ENCODE results near the gene CAMK1D. TPM values are rescaled to one million over a fixed set of nuclear protein-coding genes. Genes with fewer than 3 reads are reported as not detected.

CAMK1D gene
- polyA plus RNA-seq, 3 donors = 2.2 to 9.7 (median 8.4) TPM

DNA sequence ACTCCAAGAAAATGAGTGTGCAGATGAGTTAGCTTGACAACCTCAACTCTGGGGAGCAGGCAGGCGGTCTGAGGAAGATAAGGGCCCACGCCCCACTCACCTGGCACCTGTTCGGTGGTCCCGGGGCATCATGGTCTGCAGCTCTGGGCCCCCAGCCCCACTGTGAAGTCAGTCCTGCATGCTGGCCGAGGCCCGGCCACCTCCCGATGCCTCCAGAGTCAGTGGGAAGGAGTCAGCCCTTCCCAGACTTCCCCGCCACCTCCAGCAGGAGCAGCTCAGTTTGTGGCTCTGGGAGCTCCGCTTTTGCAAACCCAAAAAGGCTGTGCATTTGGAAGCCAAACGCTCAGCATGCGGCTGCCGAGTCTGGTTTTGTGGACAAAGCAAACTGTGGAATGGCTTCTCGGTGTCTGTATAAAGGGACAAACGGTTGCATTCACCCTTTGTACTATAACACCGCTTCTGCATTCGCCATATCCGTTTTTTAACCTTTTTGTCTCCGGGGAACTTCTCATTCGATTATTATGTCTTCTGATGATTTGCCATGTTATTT lies 484.8 kb downstream of the CAMK1D start:
- H3K27ac ChIP-seq (ENCODE audit: low read depth, low read length) = no peak overlapping the region
- WGBS, 3 donors = 91 to 94% (median 92%) methylated on average over 18 to 19 of the region's 19 CpGs

DNA sequence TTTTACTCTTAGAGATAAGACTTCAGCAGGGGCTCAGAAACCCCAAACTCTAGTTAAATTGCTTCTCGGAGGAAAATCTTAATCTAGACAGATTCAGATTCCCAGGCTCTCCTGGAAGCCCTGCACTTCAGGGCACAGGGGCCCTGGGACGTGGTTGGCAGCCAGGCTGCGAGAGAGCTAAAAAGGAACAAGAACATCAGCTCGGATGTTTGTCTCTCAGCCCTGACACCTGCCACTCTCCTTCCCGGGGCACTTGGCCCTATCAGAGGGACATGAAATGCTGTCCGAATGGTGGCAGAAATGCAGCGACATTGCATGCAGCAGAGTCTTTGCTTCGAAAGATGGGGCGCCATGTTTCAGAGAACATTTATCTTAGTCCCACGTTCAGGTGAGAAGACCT lies 485.4 kb downstream of the CAMK1D start:
- WGBS, 3 donors = 81 to 88% (median 86%) methylated on average over 10 of the region's 10 CpGs
- no peak overlapping the region for H3K27ac ChIP-seq (ENCODE audit: low read depth, low read length)

DNA sequence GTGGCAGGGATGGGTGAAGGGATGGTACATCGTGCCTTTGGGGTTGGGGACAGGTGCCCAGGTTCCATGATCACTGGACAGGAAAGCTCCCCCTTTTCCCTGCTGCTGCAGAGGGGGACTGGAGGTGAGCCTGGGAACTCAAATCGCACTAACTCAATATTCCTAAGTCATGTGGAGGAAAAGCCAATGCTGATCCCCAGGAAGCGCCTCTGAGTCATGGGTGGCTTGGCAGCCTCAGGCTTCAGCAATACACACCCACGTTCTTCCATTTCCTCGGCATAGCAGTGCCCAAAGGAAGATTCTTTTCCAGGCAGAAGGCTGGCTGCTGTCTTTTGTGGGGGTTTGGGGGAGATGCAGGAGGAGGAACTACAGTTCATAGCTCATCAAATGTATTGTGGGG lies 486.4 kb downstream of the CAMK1D start:
- H3K27ac ChIP-seq (ENCODE audit: low read depth, low read length) = no peak overlapping the region
- 54 to 74% (median 59%) methylated on average over 5 of the region's 5 CpGs for WGBS, 3 donors

DNA sequence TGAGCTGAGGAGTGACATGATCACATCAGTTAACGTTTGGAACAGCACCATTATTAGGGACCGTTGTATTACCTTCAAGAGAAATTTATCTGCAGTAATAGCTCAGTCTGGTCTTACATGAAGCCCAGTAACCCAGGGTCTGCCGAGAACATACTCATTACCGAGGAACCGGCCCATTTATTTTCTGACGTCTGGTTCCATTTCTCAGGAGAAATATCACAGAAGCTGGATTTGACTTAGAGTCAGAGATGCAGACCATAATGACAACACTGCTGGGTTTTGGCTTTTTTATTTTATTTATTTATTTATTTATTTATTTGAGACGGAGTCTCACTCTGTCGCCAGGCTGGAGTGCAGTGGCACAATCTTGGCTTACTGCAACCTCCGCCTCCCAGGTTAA lies 489.0 kb downstream of the CAMK1D start:
- 75 to 95% (median 81%) methylated on average over 9 of the region's 9 CpGs for WGBS, 3 donors

DNA sequence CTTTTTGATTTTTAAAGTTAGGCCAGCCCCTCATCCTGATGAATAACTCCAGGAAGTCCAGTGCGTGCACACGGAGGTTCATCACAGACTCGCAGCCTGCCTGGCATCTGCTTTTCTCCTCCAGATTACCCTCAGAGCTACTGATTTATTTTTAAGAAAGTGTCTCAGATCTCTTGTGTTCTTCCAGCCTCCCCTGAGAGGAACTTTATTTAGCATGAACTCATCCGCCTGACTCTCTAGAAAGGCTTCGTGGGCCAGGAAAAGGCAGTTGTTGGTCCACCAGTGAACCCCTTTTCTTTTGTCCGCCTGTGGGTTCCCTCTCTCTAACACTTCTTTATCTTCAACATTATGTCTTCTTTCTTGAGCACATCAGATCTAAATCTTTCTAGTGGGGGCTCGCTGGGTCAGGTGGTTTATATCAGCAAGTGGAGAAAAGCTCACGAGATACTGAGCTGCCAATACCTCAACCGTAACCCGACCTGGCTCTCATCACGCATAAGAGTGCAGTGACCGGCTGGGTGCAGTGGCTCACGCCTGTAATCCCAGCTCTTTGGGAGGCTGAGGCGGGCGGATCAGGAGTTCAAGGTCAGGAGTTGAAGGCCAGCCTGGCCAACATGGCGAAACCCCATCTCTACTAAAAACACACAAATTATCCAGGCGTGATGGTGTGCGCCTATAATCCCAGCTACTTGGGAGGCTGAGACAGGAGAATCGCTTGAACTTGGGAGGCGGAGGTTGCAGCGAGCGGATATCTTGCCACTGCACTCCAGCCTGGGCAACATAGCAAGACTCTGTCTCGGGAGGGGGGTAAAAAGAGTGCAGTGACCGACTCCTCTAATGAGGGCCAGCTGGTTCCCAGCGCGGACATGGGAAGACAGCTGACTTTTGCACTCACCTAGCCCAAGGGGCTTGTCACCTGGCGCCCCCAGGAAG lies 489.9 kb downstream of the CAMK1D start:
- 79 to 85% (median 84%) methylated on average over 27 of the region's 27 CpGs for WGBS, 3 donors
- H3K27ac ChIP-seq (ENCODE audit: low read depth, low read length) = no peak overlapping the region

More for the DNA sequence above, 489.0 kb downstream of the CAMK1D start:
- no peak overlapping the region for H3K27ac ChIP-seq (ENCODE audit: low read depth, low read length)

DNA sequence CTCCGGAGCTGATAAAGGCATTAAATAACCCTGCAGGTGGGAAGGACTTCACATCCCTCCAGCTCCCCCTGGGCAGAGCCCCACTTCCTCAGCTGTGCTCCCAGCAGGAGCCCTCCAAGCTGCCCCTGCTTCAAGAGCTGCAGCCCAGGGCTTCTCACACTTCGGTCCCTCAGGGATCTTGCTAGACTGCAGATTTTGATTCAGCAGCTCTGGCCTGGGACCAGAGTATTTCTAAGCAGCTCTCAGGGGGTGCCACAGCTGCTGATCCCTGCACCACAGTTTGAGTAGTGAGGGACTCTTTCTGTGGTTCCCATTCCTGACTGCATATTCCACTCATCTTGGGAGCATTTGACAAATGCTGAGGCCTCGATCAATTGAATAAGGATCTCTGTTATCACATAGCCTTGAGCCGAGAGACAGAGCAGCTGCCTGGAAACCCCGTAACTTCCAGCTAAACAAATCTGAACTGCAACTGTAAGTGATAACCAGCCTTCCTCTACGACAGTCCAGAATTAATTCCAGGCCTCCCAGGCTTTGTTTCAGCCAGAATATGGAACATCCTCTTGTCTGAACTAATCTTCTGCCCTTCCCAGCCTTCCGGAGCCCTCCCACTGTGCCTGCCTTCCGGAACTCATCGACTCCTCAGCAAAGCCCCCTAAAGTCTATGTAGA lies 490.7 kb downstream of the CAMK1D start:
- H3K27ac ChIP-seq (ENCODE audit: low read depth, low read length) = no peak overlapping the region
- WGBS, 3 donors = 30 to 60% (median 58%) methylated on average over 9 of the region's 9 CpGs

DNA sequence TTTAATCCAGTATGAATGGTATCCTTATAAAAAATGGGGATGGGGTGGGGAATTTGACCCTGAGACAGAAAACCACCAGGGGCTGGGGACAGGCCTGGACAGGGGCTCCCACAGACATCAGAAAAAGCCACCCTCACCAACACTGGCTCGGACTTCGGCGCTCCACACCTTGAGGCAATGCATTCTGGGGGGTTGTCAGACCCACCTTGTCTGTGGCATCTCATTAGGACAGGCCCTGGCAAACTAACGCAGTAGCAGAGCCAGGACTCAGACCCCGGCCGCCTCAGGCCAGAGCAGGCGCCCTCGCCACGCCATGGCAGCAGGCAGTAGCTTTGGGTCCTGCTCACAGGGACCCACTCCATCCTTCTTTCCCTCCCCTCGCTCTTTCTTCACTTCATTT lies 492.1 kb downstream of the CAMK1D start:
- WGBS, 3 donors = 93 to 96% (median 93%) methylated on average over 10 of the region's 10 CpGs
- no peak overlapping the region for H3K27ac ChIP-seq (ENCODE audit: low read depth, low read length)

DNA sequence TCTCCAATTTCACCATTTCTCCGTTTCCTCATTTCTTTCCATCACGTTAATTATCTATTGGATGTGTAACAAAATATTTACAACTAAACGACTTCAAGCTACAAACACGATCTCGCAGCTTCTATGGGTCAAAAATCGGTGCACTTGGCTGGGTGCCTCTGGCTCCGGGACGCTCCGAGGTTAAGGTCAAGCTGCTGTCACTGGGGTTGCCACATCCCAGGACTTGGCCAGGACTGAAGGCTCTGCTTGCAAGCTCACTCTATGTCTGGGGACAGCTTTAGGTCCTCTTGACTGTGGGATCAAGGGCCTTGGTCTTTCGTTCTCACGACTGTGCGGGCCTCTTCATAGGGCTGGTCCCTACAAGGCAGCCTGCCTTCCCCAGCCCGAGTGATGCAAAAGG lies 492.5 kb downstream of the CAMK1D start:
- no peak overlapping the region for H3K27ac ChIP-seq (ENCODE audit: low read depth, low read length)
- WGBS, 3 donors = 66 to 84% (median 78%) methylated on average over 13 of the region's 13 CpGs

DNA sequence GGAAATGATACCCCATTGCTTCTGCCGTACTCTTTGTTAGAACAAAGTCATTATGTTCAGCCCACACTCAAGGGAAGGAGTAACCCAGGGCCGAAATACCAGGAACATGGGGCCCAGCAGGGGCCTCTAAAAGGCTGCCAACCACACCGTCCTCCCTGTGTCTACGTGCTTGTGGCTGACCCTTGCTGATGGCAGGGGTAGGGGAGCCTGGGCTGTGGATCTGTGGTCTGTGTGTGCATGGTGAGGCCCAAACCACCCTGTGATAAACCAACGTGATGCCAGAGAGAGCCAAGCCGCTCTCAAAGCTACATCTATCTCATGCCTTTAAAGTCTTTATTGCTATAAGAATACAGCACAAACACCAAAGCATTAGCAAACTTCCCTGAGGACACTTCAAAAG lies 493.0 kb downstream of the CAMK1D start:
- 90 to 93% (median 93%) methylated on average over 6 of the region's 6 CpGs for WGBS, 3 donors

DNA sequence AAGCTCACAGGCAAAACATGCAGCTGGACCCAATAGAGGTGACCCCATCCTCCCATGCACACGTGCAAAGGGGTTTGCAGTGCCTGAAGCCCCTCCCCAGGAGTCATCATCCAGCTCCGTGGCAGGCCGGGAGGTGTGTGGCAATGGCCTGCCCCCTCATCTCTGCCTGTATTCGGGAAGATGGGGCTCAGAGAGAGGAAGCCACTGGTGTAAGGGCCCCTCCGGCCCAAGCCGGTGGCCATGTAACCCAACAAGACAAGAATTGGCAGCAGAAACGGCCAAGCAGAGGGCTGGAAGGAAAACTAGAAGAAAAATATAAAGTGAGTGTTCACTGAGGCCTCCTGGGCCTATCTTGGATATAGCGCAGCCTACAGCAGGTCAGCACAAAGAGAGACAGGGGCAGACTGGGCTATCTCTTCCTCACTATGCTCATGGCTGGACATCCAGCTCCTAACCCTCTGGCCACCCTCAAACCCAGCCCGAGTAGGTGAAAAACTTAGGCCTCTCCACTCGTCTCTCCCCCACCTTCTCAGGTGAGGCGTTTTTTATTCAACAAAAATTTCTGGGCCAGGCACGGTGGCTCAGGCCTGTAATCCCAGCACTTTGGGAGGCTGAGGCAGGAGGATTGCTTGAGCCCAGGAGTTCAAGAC lies 494.1 kb downstream of the CAMK1D start:
- WGBS, 3 donors = 88 to 93% (median 90%) methylated on average over 12 of the region's 12 CpGs
- H3K27ac ChIP-seq (ENCODE audit: low read depth, low read length) = no peak overlapping the region

More for the DNA sequence above, 493.0 kb downstream of the CAMK1D start:
- no peak overlapping the region for H3K27ac ChIP-seq (ENCODE audit: low read depth, low read length)

DNA sequence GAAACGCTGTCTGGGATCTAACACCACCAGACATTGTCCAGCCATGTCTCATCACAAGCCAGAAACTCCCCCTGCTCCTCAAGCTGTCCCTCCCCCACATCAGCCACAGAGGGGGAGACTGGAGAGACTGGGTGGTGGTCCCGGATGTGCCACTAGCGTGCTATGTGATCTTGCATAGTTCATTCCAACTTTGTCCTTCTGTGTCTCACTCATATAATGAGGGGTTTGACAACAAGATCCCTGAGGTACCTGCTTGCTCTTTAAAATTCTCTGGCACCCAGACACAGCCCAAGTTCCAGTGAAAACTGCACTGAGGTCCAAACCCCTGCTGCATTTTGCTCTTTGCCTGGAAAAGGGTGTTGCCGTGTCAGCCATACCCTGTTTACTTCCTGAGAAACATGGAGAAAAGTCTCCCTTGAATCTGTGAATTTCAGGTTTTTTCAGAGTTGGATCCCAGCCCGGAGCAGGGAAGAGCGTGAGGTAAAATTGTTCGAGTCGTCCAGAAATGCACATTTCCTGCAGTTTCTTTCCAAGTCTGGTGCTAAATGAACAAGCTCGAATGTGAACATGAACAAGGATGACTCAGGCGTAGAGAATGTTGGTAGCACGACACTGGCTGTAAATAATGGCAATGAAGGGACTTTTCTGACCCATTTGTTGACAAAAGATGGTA lies 495.6 kb downstream of the CAMK1D start:
- no peak overlapping the region for H3K27ac ChIP-seq (ENCODE audit: low read depth, low read length)
- 20 to 37% (median 22%) methylated on average over 11 of the region's 11 CpGs for WGBS, 3 donors

DNA sequence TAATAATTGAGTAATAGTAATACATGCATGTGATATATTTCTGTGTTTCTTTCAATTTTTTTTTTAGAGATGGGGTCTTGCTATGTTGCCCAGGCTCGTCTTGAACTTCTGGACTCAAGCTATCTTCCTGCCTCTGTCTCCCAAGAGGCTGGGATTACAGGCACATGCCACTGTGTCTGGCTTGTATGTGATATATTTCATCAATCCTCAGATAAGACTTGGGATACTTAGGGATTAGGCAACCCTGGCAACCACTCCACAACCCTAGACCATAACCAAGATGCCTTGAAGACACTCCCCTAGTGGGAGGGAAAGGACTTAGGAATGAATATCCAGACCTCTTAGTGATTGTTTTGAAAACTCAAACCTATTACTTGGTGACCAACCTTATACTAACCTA lies 497.4 kb downstream of the CAMK1D start:
- WGBS, 3 donors = 18 to 71% (median 30%) methylated on average over 1 of the region's 1 CpG

DNA sequence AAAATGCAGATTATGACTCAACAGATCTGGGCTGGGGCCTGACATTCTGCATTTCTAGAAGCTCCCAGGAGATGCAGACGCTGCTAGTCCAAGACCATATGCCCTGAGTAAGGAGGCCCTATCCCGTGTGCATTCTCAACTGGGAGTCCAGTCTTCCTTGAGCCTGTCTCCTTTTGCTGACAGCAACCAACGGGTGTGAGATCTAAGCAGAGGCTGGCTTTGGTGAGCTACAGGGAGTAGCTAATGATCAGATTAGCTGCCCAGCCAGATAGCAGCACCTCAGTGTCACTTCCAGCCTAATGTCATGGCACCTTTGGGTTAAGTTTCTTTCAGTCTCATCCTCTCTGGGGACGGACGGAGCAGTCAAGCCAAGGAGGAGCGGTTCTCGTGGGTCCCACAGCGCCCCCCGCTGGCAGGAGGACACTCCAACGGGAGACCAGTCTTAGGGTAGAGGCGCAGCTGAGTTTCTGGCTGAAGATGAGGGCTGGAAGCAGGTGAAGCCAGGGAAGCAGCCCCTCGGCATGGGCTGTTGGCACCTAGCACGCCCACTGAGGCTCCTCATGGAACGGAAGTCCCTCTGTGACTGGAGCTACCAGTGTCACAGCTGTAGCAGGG lies 498.1 kb downstream of the CAMK1D start:
- WGBS, 3 donors = 59 to 81% (median 79%) methylated on average over 14 of the region's 14 CpGs
- no peak overlapping the region for H3K27ac ChIP-seq (ENCODE audit: low read depth, low read length)

More for the DNA sequence above, 497.4 kb downstream of the CAMK1D start:
- no peak overlapping the region for H3K27ac ChIP-seq (ENCODE audit: low read depth, low read length)

DNA sequence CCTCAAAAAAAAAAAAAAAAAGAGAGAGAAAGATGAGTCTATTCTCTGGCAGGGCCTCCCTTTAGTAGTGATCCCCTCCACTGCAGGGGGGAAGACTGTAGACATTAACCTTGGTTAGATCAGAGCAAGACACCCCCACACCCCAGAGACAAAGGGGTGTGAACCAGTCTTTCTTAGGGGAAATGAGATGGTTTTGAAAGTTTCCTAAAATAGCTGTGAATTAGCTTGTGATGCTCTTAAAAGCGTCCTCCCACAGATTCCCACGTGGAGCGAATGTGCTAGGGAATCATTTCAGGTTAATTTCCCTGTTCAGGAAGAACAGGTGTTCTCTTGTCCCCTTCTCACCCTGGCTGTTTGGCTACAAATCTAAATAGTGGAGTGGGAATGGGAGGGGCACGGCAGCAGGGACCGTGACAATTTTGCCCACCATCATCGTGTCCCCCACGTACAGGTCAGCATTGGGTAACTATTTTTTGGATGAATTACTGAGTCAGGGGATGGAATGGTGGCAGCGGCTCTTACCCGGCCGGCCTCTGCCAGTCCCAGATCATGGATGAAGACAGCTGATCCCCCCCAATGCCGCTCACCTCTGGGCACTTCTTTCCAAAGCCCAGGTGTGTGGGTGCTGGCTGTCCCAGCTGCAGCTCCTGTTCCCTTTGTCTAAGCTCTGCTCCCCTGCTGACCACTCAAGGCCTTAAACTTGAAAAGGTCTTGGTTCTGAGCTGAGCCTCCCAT lies 499.3 kb downstream of the CAMK1D start:
- 65 to 79% (median 76%) methylated on average over 11 of the region's 11 CpGs for WGBS, 3 donors
- H3K27ac ChIP-seq (ENCODE audit: low read depth, low read length) = no peak overlapping the region

DNA sequence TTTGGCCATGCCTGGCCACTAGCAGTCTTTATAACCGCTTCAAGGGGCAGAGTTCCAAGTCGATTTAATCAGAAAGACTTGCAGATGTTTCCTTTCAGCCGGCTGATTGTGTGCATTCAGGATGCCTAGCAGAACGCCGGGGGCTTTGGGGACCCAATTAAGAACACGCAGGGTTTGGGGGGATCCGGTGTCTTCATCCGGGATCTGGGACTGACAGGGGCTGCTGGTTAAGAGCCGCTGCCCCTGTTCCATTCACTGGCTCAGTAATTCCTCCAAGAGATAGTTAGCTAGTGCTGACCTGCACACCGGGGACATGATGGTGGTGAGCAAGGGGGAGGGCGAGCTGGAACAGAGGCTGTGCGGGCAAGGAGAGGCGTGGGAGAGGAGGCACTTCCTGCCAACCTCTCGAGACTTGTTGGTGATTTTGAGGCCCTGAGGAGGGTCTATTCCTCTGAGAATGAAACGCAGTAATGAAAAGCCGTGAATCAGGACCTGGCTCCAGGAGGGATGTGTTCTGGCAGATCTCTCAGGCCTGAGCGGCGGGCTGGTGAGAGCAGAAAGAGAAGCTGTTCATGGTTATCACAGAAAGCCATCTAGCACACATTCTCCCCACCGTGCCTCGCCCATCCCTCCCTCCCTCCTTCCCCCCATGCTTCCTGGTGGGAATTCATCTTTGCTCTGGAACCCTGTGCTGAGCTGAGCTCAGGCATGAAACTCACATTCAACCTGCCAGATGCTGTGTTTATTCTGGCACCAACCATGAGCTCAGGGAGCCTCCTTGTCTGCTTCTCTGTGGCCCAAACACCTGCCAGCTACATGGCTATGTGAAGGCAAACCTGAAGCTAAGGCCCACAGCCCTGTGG lies 500.2 kb downstream of the CAMK1D start:
- no peak overlapping the region for H3K27ac ChIP-seq (ENCODE audit: low read depth, low read length)
- 16 to 62% (median 28%) methylated on average over 20 of the region's 20 CpGs for WGBS, 3 donors

DNA sequence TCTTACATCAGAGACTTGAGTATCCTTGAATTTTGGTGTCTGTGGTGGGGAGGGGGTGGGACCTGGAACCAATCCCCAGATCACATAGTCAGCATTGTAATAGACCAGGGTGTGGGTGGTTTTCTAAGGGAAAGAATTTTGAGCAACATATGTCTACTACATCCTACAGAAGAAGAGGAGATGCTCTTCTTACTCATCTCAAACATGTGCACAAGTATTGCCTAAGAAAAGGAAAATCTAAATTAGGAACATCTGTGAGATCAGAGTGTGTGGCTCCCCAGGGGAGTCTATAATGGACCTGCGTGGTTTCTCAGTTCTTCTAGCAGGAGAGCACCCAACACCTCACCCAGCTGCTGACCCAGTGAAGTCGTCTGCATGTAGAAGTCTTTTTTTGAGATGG lies 503.3 kb downstream of the CAMK1D start:
- no peak overlapping the region for H3K27ac ChIP-seq (ENCODE audit: low read depth, low read length)
- WGBS, 3 donors = 76 to 79% (median 78%) methylated on average over 2 of the region's 2 CpGs
